GM12874 (cell line): ENCODE results near the gene EFCAB13.

Source experiments
- TF ChIP-seq, protein P1 (sequence below): IDR thresholded peaks from 2 replicates; pipeline ENCODE4 v1.5.1; 2011; ENCODE audit warnings: low read depth, mild to moderate bottlenecking, control low read depth, low read length, moderate library complexity; ENCODE audit not compliant: insufficient read depth

Gene EFCAB13

DNA sequence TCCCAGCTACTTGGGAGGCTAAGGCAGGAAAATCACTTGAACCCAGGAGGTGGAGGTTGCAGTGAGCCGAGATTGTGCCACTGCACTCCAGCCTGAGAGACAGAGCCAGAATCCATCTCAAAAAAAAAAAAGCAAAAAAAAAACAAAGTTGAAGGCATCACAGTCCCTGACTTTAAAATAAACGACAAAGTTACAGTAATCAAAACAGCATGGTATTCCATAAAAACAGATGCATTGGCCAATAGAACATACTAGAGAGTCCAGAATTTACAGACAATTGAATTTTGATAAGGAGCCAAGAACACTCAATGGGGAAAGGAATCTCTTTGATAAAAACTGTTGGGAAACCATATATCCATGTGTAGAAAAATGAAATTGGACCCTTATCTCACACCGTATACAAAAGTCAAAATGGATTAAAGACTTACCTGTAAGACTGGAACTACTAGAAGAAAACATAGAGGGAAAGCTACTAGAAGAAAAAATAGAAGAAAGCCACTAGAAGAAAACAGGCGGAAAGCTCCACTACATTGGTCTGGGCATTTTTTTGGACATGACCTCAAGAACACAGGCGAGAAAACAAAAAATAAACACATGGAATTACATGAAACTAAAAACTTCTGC is 2.8 kb upstream of the EFCAB13 start:
- TF ChIP-seq, protein P1, sequence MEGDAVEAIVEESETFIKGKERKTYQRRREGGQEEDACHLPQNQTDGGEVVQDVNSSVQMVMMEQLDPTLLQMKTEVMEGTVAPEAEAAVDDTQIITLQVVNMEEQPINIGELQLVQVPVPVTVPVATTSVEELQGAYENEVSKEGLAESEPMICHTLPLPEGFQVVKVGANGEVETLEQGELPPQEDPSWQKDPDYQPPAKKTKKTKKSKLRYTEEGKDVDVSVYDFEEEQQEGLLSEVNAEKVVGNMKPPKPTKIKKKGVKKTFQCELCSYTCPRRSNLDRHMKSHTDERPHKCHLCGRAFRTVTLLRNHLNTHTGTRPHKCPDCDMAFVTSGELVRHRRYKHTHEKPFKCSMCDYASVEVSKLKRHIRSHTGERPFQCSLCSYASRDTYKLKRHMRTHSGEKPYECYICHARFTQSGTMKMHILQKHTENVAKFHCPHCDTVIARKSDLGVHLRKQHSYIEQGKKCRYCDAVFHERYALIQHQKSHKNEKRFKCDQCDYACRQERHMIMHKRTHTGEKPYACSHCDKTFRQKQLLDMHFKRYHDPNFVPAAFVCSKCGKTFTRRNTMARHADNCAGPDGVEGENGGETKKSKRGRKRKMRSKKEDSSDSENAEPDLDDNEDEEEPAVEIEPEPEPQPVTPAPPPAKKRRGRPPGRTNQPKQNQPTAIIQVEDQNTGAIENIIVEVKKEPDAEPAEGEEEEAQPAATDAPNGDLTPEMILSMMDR, result no peak

DNA sequence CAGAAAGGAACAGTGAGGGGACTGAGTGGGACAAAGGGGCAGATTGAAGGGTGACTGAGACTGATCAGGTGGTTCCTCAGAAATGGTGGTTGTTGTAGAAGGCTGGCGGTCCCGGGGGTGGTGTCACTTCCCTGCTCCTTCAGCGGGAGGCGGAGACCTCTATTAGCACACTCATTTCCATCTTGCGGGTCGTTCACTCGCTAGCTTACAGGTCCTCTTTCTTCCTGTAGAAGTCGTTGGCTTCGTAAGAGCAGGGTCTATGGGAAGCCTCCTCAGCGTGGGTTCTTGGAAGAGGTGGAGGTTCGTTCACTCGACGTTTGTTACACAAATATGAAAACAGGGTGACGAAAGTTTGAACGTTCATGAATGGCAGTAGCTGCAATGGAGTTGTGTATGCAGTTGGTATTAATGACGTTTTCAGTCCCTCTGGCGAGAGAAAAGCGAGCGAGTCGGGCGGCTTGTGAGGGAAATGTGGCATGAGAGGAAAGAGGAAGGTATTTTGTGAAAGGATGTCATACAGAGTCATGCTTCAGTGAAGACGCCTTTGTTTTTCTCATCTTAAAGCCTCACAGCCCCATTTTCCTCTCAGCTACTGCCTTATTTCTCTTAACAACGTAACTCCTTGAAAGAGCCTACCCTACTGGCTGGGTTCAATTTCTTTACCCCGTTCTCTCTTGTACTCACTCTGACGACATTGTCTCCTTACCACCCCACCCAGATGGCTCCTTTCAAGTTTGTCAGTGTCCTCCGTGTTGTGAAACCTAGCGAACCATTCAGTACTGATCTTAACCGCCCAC is 667 bp downstream of the EFCAB13 start:
- TF ChIP-seq, protein P1, result no peak

DNA sequence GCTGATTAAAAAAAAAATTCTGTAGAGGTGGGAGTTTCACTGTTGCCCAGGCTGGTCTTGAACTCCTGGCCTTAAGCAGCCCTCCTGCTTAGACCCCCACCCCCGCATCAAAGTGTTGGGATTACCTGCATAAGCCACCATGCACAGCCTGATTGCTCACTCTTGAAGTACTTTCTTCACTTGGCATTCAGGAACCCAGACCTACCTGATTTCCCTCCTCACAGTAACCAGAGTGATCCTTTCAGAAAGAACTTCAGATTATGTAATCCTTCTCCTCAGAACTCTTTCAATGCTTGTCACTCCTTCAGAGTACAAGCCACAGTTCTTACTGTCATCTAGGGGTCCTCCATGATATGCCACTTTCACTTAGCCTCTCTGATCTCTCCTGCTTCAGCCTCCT is 1.4 kb downstream of the EFCAB13 start:
- TF ChIP-seq, protein P1, result no peak

DNA sequence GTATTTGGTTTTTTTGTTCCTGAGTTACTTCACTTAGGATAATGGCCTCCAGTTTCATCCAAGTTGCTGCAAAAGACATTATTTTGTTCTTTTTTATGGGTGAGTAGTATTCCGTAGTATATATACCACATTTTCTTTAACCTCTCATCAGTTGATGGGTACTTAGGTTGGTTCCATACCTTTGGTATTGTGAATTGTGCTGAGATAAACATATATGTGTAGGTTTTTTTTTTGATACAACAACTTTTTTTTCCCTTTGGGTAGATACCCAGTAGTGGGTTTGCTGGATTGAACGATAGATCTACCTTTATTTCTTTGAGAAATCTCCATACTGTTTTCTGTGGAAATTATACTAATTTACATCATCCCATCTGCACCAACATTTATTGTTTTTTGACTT is 6.8 kb downstream of the EFCAB13 start:
- TF ChIP-seq, protein P1, result no peak

DNA sequence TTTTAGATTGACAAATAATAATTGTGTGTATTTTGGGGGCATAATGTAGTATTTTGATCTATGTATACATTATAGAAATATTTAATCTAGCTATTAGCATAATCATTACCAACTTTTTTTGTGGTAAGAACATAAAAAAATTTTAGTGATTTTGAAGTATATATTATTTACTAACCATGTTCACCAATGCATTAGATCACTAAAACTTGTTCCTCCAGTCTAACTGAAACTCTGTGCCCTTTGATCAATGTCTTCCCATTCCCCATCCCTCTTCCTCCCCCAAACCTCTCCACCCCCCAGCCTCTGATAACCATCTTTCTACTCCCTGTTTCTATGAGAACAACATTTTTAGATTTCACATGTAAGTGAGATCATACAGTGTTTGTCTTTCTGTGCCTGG is 8.5 kb downstream of the EFCAB13 start:
- TF ChIP-seq, protein P1, result no peak

DNA sequence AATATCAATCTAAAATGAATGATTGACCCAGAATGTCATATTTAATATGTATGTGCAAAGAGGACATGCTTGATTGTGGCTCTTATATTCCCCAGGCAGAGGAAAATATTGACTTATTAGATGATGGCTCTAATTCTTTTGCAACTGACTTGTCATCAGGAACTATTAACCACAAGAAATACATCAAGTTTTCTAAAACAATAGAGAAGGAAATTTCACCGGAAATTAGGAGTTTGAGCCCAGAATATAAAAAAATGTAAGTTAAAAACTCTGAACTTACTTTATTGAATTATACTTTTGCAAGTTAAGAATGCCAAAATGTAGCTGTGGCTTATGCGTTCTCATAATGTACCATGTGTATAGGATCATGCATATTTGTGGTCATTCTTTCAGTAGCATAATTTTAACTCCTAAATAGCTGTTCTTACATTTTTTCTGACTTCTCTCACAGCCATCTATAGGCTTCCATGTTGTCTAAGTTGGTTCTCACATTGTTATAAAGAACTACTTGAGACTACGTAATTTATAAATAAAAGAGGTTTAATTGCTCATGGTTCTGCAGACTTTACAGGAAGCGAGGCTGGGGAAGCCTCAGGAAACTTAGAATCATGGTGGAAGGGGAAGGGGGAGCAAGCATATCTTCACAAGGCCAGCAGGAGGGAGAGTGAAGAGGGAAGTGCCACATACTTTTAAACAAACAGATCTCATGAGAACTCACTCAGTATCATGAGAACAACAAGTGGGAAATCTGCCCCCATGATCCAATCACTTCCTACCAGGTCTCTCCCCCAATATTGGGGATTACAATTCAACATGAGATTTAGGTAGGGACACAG is 11.6 kb downstream of the EFCAB13 start:
- TF ChIP-seq, protein P1, result no peak

DNA sequence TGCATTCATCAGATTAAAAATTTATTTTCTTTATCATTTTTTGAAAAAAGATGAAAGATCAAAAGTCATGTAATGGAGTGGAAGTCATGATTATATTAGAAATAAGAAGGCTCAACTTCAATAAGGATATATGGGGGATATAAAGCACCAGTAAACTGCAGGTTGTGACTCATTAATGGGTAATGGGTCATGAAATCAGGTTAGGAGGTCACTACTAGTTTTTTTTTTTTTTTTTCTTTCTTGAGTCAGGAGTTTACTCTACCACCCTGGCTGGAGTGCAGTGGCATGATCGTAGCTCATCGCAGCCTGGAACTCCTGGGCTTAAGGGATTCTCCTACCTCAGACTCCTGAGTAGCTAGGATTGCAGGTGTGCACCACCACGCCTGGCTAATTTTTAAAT is 14.3 kb downstream of the EFCAB13 start:
- TF ChIP-seq, protein P1, result no peak
